Vagina (tissue), 2 donors: Measurements from ENCODE around the gene PCDHGC4.

Source experiments
- POLR2A ChIP-seq, 2 donors: fragments of 450-650 bp; IDR thresholded peaks; one replicate each; pipeline ENCODE4 v1.6.1; 2017; ENCODE audit warnings: antibody characterized with exemption in 2 of 2, mild to moderate bottlenecking in 2 of 2, moderate library complexity in 2 of 2
- POLR2AphosphoS5 ChIP-seq, 2 donors: sonication (generic); formaldehyde crosslinking; IDR thresholded peaks; one replicate each; pipeline ENCODE4 v1.9.0; 2017; ENCODE audit warnings: antibody characterized with exemption in 2 of 2, mild to moderate bottlenecking in 2 of 2, low read depth in 1 of 2; ENCODE audit not compliant: insufficient read depth in 1 of 2
- TF ChIP-seq, protein P1 (sequence below), 3 experiments: fragments of 450-650 bp in 2 of 3; fragments of 200-600 bp in 1 of 3; sonication (generic) in 1 of 3; IDR thresholded peaks; one replicate each; pipeline ENCODE4 v1.5.1; 2017 to 2019; ENCODE audit warnings: antibody characterized with exemption in 3 of 3, mild to moderate bottlenecking in 2 of 3, moderate library complexity in 2 of 3

DNA sequence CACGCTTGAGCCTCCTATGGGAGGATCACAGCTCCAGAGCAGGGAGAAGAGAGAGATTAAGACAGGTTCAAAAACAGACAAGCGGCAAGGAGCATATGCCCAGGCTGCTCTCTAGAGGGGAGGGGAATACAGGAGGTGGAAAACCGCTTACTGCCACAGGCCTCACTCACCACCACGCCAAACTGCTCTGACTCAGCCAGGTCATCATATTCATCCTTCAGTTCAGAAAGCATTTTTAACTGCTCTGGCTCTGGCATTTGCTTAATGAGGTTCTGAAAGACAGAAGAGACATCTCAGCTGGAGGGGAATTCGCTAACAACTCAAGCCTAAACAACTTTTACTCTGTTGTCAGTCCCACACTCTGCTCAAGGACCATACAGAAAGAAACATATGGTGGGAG, 44.2 kb downstream of the PCDHGC4 start:
- TF ChIP-seq, protein P1, sequence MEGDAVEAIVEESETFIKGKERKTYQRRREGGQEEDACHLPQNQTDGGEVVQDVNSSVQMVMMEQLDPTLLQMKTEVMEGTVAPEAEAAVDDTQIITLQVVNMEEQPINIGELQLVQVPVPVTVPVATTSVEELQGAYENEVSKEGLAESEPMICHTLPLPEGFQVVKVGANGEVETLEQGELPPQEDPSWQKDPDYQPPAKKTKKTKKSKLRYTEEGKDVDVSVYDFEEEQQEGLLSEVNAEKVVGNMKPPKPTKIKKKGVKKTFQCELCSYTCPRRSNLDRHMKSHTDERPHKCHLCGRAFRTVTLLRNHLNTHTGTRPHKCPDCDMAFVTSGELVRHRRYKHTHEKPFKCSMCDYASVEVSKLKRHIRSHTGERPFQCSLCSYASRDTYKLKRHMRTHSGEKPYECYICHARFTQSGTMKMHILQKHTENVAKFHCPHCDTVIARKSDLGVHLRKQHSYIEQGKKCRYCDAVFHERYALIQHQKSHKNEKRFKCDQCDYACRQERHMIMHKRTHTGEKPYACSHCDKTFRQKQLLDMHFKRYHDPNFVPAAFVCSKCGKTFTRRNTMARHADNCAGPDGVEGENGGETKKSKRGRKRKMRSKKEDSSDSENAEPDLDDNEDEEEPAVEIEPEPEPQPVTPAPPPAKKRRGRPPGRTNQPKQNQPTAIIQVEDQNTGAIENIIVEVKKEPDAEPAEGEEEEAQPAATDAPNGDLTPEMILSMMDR (IDR thresholded peaks at IDR 0.05) = no peak
- TF ChIP-seq POLR2AphosphoS5 (IDR thresholded peaks at IDR 0.05; ENCODE audit: insufficient read depth in 1 of 2, low read depth in 1 of 2) (no peak), POLR2A (IDR thresholded peaks at IDR 0.05) (no peak)
